ENCODE data around the gene CSNK1G2. TPM values are rescaled to one million over a fixed set of nuclear protein-coding genes. Genes with fewer than 3 reads are reported as not detected.

CSNK1G2 gene
- total and polyA plus RNA-seq, 2 experiments from 2014 or later: 39.6 to 147 TPM

DNA sequence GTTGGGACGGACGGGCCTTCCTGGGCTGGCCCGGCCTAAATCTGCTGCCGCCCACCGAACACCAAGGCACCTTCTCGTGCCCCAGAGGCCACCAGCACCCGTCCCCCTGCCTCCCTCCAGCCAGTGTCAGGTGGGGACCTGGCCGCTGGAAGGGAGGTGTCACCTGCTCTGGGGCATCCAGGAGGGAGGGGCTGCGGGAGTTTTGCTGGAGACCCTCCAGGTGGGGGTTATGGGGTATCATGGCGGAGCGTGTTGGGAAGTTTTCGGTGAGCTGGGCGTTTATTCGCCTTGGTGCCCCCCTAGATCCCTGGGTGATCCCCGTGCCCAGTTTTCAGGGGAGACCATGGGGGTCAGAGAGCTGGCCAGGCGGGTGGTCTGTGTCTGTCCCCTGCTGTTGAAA is 9.7 kb downstream of the CSNK1G2 start (continued):
- TF ChIP-seq, protein P1, sequence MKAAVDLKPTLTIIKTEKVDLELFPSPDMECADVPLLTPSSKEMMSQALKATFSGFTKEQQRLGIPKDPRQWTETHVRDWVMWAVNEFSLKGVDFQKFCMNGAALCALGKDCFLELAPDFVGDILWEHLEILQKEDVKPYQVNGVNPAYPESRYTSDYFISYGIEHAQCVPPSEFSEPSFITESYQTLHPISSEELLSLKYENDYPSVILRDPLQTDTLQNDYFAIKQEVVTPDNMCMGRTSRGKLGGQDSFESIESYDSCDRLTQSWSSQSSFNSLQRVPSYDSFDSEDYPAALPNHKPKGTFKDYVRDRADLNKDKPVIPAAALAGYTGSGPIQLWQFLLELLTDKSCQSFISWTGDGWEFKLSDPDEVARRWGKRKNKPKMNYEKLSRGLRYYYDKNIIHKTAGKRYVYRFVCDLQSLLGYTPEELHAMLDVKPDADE (IDR thresholded peaks at IDR 0.05): no peak
- no peak for TF ChIP-seq STAT1 (IDR thresholded peaks at IDR 0.05; ENCODE audit: unreplicated experiment)

DNA sequence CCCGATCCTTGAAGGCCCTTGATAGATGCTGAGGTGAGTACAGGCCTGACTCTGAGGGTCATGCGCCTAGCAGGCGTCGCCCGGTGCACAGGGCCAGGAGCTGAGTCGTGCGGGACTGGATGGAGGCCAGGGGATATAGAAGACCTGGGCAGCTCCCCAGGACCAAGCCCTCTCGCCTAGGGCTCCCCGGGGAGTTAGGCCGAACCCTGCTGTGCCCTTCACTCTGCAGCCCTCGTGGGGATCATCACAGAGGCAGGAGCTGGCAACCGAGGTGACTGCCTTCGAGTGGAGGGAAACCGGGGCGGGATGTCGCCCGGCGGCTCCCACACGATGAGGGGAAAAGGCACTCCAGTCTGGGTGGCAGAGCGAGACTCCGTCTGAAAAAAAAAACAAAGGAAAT is 11.7 kb downstream of the CSNK1G2 start:
- no peak overlapping the region for H3K4me3 ChIP-seq
- Mint-ChIP-seq H3K27ac (no peak overlapping the region), H3K36me3 (ENCODE audit: low read depth) (peaks cover 13% of the 10 kb centered on the region; the same call in 1 of the 3 replicates), H3K4me1 (peaks cover 11% of the 10 kb centered on the region), H3K9me3 (no peaks in the 10 kb centered on the region), H3K27me3 (ENCODE audit: insufficient read depth, low read depth, poor library complexity) (peaks cover 7% of the 10 kb centered on the region), H3K4me3 (no peak overlapping the region)
- no peaks in the 10 kb centered on the region; the same call in 1 of the 2 replicates for H3K4me1 ChIP-seq (ENCODE audit: insufficient read depth)
- TF ChIP-seq STAT1 (IDR thresholded peaks at IDR 0.05; ENCODE audit: unreplicated experiment) (no peak), ZNF331 (CRISPR knock-in tag; IDR thresholded peaks at IDR 0.05; ENCODE audit: low read depth) (no peak), POLR2AphosphoS5 (IDR thresholded peaks at IDR 0.05; ENCODE audit: low read depth) (no peak), CREB1 (CRISPR knock-in tag; IDR thresholded peaks at IDR 0.05; ENCODE audit: low read depth) (no peak), JUNB (IDR thresholded peaks at IDR 0.05; ENCODE audit: unreplicated experiment) (no peak), NANOG (IDR thresholded peaks at IDR 0.05; ENCODE audit: borderline replicate concordance) (no peak)
- TF ChIP-seq, protein P1 (IDR thresholded peaks at IDR 0.05): no peak
- TF ChIP-seq, protein P2, sequence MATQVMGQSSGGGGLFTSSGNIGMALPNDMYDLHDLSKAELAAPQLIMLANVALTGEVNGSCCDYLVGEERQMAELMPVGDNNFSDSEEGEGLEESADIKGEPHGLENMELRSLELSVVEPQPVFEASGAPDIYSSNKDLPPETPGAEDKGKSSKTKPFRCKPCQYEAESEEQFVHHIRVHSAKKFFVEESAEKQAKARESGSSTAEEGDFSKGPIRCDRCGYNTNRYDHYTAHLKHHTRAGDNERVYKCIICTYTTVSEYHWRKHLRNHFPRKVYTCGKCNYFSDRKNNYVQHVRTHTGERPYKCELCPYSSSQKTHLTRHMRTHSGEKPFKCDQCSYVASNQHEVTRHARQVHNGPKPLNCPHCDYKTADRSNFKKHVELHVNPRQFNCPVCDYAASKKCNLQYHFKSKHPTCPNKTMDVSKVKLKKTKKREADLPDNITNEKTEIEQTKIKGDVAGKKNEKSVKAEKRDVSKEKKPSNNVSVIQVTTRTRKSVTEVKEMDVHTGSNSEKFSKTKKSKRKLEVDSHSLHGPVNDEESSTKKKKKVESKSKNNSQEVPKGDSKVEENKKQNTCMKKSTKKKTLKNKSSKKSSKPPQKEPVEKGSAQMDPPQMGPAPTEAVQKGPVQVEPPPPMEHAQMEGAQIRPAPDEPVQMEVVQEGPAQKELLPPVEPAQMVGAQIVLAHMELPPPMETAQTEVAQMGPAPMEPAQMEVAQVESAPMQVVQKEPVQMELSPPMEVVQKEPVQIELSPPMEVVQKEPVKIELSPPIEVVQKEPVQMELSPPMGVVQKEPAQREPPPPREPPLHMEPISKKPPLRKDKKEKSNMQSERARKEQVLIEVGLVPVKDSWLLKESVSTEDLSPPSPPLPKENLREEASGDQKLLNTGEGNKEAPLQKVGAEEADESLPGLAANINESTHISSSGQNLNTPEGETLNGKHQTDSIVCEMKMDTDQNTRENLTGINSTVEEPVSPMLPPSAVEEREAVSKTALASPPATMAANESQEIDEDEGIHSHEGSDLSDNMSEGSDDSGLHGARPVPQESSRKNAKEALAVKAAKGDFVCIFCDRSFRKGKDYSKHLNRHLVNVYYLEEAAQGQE (IDR thresholded peaks at IDR 0.05; ENCODE audit: unreplicated experiment): no peak
- TF ChIP-seq, protein P3, sequence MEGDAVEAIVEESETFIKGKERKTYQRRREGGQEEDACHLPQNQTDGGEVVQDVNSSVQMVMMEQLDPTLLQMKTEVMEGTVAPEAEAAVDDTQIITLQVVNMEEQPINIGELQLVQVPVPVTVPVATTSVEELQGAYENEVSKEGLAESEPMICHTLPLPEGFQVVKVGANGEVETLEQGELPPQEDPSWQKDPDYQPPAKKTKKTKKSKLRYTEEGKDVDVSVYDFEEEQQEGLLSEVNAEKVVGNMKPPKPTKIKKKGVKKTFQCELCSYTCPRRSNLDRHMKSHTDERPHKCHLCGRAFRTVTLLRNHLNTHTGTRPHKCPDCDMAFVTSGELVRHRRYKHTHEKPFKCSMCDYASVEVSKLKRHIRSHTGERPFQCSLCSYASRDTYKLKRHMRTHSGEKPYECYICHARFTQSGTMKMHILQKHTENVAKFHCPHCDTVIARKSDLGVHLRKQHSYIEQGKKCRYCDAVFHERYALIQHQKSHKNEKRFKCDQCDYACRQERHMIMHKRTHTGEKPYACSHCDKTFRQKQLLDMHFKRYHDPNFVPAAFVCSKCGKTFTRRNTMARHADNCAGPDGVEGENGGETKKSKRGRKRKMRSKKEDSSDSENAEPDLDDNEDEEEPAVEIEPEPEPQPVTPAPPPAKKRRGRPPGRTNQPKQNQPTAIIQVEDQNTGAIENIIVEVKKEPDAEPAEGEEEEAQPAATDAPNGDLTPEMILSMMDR (conservative IDR thresholded peaks at IDR 0.05; ENCODE audit: low read depth in 2 of 2): no peak
- no peak for ATAC-seq
- no peak overlapping the region for H3K4me2 ChIP-seq
- no peaks in the 10 kb centered on the region for H3K9me2 ChIP-seq (ENCODE audit: insufficient read depth)
- peaks cover 100% of the 10 kb centered on the region for H3K79me2 ChIP-seq (replicated peaks; ENCODE audit: insufficient read depth)
- no peaks in the 10 kb centered on the region for H3K27me3 ChIP-seq (ENCODE audit: insufficient read depth)
- DNase-seq (ENCODE audit: low spot score): no peak
- no peaks in the 10 kb centered on the region; the same call in 1 of the 2 replicates for H3F3A ChIP-seq (replicated peaks; ENCODE audit: low read depth)
- no peak overlapping the region for H3K27ac ChIP-seq (ENCODE audit: low read depth)
- peaks cover 48% of the 10 kb centered on the region for H4K20me1 ChIP-seq (replicated peaks; ENCODE audit: insufficient read depth)
- H2AFZ ChIP-seq: no peak overlapping the region
- H3K36me3 ChIP-seq (ENCODE audit: insufficient read depth): peaks cover 4% of the 10 kb centered on the region; the same call in 1 of the 2 replicates

Measured in GM23338 (cell line).